Activated T-cell treated with anti-CD3 and anti-CD28 coated beads, Interleukin-2, amount 50 U/mL, for 4 hours (primary cell): Measurements from ENCODE around the gene TCERG1L. TPM values are rescaled to one million over a fixed set of nuclear protein-coding genes. Genes with fewer than 3 reads are reported as not detected.
A peak's percentile ranks its signal among the peaks of the same experiment; 100 is the strongest.
"Not testable (repeated sequence)": the region's sequence is repeated elsewhere in the genome, so short reads cannot be mapped to it uniquely, and the experiment has no call there.

Experiments
- ATAC-seq, 2 donors: fragments of 200-7000 bp; cut with Tn5 transposase; one replicate each; pipeline ENCODE4 v1.10.0; 2021
- DNase-seq: peaks from one replicate; pipeline ENCODE4 v3.0.0-alpha.2; 2020
- H3K27me3 Mint-ChIP-seq: one replicate; pipeline ENCODE4 v1.8.0; 2021; ENCODE audit warnings: low read depth, mixed read lengths
- H3K36me3 Mint-ChIP-seq: one replicate; pipeline ENCODE4 v1.8.0; 2022; ENCODE audit warnings: mixed read lengths; ENCODE audit not compliant: insufficient read depth
- H3K4me1 Mint-ChIP-seq: one replicate; pipeline ENCODE4 v1.8.0; 2021; ENCODE audit warnings: low read depth, mixed read lengths
- H3K4me3 Mint-ChIP-seq: one replicate; pipeline ENCODE4 v1.8.0; 2021; ENCODE audit warnings: mild to moderate bottlenecking, moderate library complexity, mixed read lengths
- H3K9me3 Mint-ChIP-seq: one replicate; pipeline ENCODE4 v1.8.0; 2021; ENCODE audit warnings: mixed read lengths
- total RNA-seq, 3 donors: library from RNA; stranded (reverse); gene quantifications; one replicate each; pipeline ENCODE4 v1.2.1, GENCODE V29; 2021

The TCERG1L gene
- total RNA-seq, 3 donors from 2014 or later, result 0.11 to 0.13 TPM; not detected in 1

DNA sequence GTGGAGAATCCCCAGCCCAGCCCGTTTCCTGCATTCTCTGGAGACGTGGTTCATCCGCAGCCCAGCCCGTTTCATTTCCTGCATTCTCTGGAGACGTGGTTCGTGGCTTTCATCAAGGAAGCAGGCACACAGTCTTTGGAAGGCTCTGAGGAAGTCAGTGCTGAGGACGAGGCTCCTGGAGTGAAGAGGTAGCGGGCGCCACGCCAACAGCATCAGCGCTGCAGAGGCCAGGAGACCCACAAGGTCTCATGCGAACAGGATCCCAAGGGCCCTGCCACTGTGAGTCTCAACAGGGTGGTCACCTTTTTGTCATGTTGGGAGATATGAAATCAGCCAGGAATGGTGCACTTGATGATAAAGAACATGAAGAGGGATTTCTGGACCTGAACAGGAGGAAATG, 12.4 kb upstream of the TCERG1L start:
- Mint-ChIP-seq H3K36me3 (no peaks in the 10 kb centered on the region), H3K9me3 (no peaks in the 10 kb centered on the region), H3K4me3 (no peak overlapping the region), H3K4me1 (no peaks in the 10 kb centered on the region), H3K27me3 (peaks cover 13% of the 10 kb centered on the region)
- ATAC-seq, result no peak
- DNase-seq, result no peak

DNA sequence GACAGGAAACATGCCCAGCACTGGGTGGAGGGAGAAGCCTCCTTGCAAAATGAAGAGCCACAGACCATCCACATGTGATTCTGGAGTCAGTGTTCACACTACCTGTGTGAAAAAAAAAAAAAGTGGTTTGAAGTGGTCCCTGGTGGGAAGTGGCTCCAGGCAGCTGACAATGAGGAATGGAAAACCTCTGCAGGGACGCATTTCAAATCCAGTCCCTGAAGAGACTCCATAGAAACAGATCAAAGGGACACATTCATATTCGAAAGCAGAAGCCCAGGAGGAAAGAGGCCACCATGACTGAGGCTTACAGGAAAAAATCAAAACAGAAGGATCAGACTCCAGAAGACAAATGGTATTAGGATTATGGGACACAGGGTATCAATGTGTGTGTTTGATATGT, 11.5 kb upstream of the TCERG1L start:
- DNase-seq, result no peak
- Mint-ChIP-seq H3K4me1 (no peaks in the 10 kb centered on the region), H3K4me3 (no peak overlapping the region), H3K27me3 (peaks cover 13% of the 10 kb centered on the region), H3K36me3 (no peaks in the 10 kb centered on the region), H3K9me3 (no peaks in the 10 kb centered on the region)
- ATAC-seq, result no peak

DNA sequence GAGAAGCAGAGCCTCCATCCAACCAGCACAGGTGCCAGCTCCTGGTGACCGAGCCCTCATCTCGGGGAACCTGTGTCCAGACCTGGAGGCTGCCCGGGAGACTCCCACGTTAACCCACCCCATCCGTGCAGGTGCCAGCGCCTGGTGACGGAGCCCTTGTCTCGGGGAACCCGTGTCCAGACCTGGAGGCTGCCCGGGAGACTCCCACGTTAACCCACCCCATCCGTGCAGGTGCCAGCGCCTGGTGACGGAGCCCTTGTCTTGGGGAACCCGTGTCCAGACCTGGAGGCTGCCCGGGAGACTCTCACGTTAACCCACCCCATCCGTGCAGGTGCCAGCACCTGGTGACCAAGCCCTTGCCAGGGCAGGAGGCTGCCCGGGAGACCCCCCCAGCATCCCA, 11.1 kb upstream of the TCERG1L start:
- H3K4me3 Mint-ChIP-seq, ATAC-seq, H3K36me3 Mint-ChIP-seq, H3K9me3 Mint-ChIP-seq, H3K4me1 Mint-ChIP-seq, DNase-seq: not testable (repeated sequence)
- H3K27me3 Mint-ChIP-seq, result peaks cover 15% of the 10 kb centered on the region

DNA sequence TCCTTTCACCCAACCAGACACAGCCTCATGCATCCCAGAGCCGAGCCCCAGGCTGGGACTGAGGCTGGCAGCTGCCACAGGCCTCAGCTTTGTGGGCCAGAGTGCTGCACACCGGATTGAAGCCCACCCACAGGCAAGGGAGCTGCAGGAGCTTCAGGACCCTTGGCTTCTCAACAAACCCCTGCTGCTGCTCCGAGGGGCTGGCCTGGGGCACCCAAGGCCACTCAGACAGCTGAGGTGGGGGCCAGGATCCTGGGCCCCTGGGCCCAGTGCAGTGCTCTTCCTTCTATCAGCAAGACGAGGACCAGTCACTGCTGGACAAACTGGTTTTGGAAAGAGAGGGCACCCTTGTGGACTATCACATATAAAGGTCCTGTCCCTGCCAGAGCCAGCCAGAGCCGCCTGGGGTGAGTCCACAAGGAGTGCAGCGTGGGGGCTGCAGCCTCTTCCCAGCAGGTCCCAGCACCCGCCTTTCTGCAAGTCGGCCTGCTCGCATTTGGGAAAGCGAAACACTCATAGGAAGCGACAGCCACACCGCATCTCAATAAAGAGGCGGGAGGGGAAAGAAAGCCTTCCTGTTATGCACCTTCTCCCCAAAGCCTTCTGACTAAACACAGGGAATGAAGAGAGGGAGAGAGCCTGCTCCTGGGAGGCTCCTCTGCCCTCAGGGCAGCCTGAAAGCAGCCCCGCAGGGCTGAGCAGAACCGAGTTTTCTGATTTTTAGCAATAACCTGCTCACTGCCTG, 9.5 kb upstream of the TCERG1L start:
- Mint-ChIP-seq H3K4me1 (no peaks in the 10 kb centered on the region), H3K27me3 (peaks cover 21% of the 10 kb centered on the region), H3K9me3 (no peaks in the 10 kb centered on the region), H3K4me3 (no peak overlapping the region), H3K36me3 (no peaks in the 10 kb centered on the region)
- ATAC-seq (no peak), DNase-seq (no peak)

DNA sequence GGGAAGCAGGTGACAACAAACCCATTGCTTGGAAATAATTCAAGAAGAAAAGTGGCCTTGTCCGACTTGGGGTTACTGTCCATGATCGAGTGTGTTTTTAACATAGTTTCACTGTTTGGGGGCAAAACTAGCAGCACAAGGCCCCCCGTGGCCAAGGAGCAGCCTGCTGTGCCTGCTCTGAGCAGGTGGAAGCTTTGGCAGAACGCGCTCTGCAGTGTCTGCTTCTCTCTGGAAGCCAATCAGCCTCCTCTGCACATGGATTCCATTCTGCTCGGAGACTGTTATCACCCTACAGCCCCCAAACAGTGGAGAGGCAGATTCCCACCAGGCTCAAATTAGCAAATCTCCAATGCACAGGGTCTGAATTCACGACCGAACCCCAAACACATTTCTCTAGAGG, 7.3 kb upstream of the TCERG1L start:
- H3K36me3 Mint-ChIP-seq, result no peaks in the 10 kb centered on the region
- no peaks in the 10 kb centered on the region for H3K4me1 Mint-ChIP-seq
- no peak overlapping the region for H3K4me3 Mint-ChIP-seq
- H3K9me3 Mint-ChIP-seq, result no peaks in the 10 kb centered on the region
- ATAC-seq (no peak), DNase-seq (no peak)
- peaks cover 32% of the 10 kb centered on the region for H3K27me3 Mint-ChIP-seq

DNA sequence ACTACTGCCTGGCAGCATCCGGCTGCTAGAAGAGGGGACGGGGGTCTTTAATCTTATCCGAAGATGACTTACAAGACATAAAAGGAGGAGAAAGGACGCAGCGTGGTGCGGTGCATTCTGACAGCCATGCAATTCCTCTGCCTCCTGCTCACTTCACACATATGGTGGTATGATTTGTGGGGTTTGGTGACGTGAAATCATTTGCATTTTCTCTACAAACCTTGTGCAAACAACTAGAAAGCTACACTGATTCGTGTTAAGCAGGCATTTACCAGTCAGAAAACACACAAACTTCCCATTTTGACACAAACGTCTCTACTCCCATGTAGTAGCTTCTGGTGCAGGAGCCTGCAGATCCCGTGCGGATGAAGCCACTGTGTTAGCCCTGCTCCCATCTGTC, 6.8 kb upstream of the TCERG1L start:
- ATAC-seq (no peak), DNase-seq (no peak)
- no peaks in the 10 kb centered on the region for H3K9me3 Mint-ChIP-seq
- no peak overlapping the region for H3K4me3 Mint-ChIP-seq
- no peaks in the 10 kb centered on the region for H3K36me3 Mint-ChIP-seq
- H3K4me1 Mint-ChIP-seq, result no peaks in the 10 kb centered on the region
- H3K27me3 Mint-ChIP-seq, result peaks cover 36% of the 10 kb centered on the region

DNA sequence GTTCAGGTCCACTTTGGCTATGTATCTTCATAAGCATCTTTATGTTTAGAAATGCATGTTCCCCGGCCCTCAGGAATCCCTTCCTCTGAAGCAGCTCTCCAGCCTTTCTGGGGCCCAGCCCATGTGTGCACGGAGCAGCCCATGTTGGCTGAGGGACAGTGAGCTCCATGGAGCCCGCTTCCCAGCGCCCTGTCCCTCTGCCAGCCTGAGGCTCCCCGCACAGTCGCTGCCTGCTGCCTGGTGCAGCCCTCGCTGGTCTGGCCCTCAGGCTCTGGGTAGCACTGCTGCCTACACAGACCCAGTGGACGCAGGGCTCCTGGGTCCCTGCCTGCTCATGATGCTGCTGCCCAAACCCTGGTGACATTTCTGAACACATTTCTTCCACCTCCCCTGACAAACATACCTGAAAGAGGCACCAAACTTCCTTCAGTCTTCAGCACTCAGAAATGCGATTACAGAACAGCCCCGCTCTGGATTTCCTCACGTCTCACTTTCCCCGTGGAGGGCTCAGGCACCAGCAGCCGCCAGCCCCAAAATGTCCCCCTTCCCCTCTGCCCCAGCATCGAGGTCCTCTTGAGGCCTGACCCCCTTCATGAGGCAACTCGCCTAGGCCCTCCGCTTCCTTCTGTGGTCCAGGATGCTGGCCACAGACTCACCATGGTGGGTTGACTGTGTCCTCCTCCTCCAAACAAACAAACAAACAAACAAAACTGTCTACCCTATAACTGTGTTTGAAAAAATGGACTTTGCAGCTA, 5.0 kb upstream of the TCERG1L start:
- no peak overlapping the region for H3K4me3 Mint-ChIP-seq
- H3K4me1 Mint-ChIP-seq, result peaks cover 3% of the 10 kb centered on the region
- ATAC-seq (no peak), DNase-seq (no peak)
- H3K27me3 Mint-ChIP-seq, result peaks cover 35% of the 10 kb centered on the region
- no peaks in the 10 kb centered on the region for H3K9me3 Mint-ChIP-seq
- H3K36me3 Mint-ChIP-seq, result no peaks in the 10 kb centered on the region

DNA sequence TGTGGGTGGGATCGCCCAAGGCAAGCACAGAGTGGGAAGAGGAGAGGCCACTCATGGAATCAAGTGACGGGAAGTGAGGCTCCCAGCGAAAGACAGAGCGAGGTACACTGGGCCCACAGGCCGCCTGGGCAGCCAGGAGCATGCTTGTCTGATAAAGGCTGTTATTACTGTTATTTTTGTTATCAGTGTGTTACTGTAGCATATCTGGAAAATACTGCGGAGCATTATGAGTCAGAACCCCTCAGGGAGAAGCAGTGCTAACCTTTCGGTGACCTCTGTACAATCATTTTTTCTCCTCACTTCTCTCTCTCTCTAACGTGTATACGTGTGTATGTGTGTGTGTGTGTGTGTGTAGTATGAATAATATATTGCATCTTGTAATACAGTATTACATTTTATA, 3.8 kb upstream of the TCERG1L start:
- DNase-seq (no peak), ATAC-seq (no peak)
- H3K4me1 Mint-ChIP-seq, result peaks cover 7% of the 10 kb centered on the region
- H3K27me3 Mint-ChIP-seq, result peaks cover 36% of the 10 kb centered on the region
- no peaks in the 10 kb centered on the region for H3K9me3 Mint-ChIP-seq
- no peak overlapping the region for H3K4me3 Mint-ChIP-seq
- H3K36me3 Mint-ChIP-seq, result no peaks in the 10 kb centered on the region

DNA sequence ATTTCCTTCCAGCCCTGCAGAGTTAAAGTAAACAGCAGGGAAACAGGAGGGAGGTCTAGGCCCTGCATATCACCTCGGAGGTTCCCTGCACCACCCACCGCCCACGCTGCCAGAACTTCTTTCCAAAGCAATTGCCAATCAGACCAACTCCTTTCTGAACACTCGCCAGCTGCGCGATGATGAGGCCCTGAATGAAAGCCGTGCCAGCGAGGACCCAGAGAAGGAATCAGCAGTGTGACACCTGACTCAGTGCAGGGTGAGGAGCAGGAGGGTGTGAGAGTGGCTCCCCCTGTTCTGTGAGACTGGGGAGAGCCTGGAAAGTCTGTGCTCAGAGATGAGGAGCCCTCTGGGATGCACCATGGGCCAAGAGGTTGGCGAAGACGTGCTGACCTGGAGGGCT, 3.3 kb upstream of the TCERG1L start:
- no peak for ATAC-seq
- Mint-ChIP-seq H3K9me3 (no peaks in the 10 kb centered on the region), H3K4me1 (peaks cover 7% of the 10 kb centered on the region), H3K36me3 (no peaks in the 10 kb centered on the region), H3K4me3 (no peak overlapping the region), H3K27me3 (peaks cover 40% of the 10 kb centered on the region)
- no peak for DNase-seq

DNA sequence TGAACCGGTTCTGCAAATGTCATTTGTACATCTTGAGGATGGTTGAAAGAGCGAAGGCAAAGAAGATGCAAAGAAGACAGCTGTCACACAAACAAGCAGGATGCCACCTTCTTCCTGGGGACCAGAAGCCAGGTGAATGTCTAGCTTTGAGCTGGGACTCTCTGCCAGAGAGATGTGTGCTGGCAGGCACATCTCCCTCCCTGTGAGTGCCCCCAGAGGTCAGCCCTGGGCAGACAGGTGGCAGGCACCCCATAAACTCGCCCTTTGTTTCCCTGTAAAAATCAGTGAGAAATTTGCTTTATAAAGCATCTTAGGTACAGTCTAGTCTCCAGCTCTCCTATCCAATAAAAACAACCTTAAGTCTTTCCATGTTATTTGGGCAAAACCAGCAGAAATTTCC, 2.6 kb upstream of the TCERG1L start:
- ATAC-seq (no peak), DNase-seq (no peak)
- H3K4me3 Mint-ChIP-seq, result no peak overlapping the region
- peaks cover 43% of the 10 kb centered on the region for H3K27me3 Mint-ChIP-seq
- H3K9me3 Mint-ChIP-seq, result no peaks in the 10 kb centered on the region
- H3K4me1 Mint-ChIP-seq, result peaks cover 7% of the 10 kb centered on the region
- H3K36me3 Mint-ChIP-seq, result no peaks in the 10 kb centered on the region

DNA sequence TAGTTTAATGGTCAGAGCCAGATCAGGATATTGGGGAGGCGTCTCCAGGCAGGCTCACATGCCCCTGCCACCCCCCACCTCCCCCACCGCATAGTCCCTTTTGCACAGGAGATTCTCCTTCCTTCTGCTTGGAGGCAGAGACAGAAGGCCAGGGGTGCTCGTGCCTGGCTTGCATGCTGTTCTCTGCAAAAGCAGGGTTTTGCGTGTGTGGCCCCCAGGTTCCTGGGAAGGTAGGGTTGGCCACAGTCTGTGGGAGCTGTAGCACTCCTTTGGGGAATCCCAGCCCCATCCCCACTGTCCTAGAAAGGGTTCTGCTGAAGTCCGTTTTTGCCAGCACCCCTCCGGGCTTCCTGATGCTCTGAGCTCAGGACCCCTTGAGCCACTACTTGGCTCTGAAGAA, 1.9 kb upstream of the TCERG1L start:
- H3K9me3 Mint-ChIP-seq, result no peaks in the 10 kb centered on the region
- H3K36me3 Mint-ChIP-seq, result no peaks in the 10 kb centered on the region
- ATAC-seq, result no peak
- H3K4me3 Mint-ChIP-seq, result no peak overlapping the region
- no peak for DNase-seq
- peaks cover 7% of the 10 kb centered on the region for H3K4me1 Mint-ChIP-seq
- H3K27me3 Mint-ChIP-seq, result peaks cover 47% of the 10 kb centered on the region

DNA sequence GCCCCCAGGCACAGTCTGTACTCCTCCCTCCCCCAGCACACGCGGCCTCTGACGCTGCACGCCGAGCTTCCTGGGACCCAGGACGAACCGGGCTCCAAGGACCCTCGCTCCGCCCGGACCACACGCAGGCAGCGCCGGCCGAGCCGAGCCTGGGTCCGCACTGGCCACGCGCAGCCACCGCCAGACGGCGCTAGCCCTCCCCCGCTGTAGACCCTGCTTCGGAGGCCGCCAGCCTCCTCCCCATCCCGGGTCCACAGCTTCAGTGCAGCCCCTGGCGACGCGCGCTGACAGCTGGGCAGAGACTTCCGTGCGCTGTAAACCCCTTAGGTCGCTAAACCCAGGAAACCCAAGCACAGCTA, 936 bp upstream of the TCERG1L start:
- Mint-ChIP-seq H3K9me3 (no peaks in the 10 kb centered on the region), H3K4me1 (peaks cover 7% of the 10 kb centered on the region), H3K4me3 (no peak overlapping the region), H3K36me3 (no peaks in the 10 kb centered on the region), H3K27me3 (peaks cover 44% of the 10 kb centered on the region)
- DNase-seq, result no peak
- ATAC-seq, result peak; percentile 25 to 32

DNA sequence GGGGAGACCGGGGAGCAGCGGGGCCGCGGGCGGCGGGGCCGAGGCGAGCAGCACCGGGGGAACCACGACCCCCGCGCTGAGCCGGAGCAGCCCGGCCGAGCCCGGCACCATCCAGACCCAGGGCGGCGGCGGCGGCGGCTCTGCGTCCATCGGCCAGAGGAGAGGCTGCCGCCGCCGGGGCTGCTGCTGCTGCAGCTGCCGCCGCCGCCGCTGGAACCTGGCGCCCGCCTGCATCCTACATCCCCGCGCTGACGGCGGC, 190 bp downstream of the TCERG1L start:
- H3K27me3 Mint-ChIP-seq, result peaks cover 43% of the 10 kb centered on the region
- H3K9me3 Mint-ChIP-seq, result no peaks in the 10 kb centered on the region
- DNase-seq, result no peak
- H3K36me3 Mint-ChIP-seq, result no peaks in the 10 kb centered on the region
- no peak for ATAC-seq
- H3K4me3 Mint-ChIP-seq, result no peak overlapping the region
- H3K4me1 Mint-ChIP-seq, result peaks cover 7% of the 10 kb centered on the region

DNA sequence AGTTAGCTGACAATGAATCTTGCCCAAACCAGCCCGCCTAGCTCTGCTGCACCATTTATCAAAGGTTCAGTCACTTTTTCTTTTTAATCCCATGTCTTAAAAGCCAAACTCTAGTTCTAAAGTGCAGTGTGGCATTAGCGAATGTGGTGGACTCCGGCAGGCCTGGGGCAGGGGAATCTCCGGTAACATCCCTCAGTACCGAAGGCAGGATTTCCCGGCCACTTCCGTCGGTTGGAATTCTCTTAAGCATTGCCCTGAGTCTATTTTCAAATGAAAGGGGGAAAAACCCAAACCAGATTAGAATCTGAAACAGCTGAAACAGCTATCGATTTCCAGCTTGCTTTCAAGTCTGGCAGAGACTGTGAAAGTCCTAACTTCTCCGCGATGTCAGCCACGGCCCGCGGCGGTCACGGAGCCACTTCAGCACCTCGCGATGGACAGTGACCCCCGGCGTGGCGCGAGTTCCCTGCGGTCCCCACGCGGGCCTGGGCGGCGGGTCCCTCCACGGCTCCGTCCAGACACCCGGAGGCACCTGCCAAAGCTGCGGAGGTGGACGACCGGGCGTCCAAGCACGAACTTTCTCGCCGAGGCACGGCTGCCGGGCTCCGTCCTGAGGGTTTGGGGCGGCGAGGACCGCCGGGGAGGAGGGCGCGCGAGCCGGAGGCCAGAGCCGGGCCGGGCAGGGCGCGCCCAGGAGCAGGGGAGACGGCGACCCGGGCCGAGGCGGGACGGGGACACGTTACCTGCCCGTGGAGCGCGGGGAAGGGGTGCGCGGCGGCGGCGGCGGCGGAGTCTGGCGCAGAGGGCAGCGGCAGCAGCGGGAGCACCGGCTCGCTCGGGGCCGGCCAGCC, 745 bp downstream of the TCERG1L start:
- peak in 1 of 2 donors; percentile 15 for ATAC-seq
- DNase-seq, result no peak
- H3K4me3 Mint-ChIP-seq, result peak overlapping the region; percentile 51
- no peaks in the 10 kb centered on the region for H3K36me3 Mint-ChIP-seq
- H3K4me1 Mint-ChIP-seq, result peaks cover 7% of the 10 kb centered on the region
- peaks cover 43% of the 10 kb centered on the region for H3K27me3 Mint-ChIP-seq
- H3K9me3 Mint-ChIP-seq, result no peaks in the 10 kb centered on the region

DNA sequence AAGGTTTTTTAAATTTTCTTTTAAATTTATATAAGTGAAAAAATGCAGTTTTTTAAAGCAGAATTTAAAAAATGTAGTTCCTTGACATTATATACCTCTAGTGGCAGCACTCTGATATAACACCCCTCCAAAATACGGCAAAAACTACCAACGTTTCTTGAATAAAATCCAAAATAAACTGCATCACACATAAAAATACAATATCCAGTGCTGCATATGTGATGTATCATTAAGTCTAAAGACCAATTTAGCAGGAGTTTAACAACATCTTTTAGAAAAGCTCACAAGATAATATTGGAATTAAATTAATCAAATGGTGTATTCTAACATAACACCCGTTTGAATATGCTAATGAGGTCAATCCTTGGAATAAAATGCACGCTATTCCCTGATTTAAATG, 1.4 kb downstream of the TCERG1L start:
- no peaks in the 10 kb centered on the region for H3K36me3 Mint-ChIP-seq
- H3K4me3 Mint-ChIP-seq, result peak overlapping the region; percentile 51
- DNase-seq (no peak), ATAC-seq (no peak)
- no peaks in the 10 kb centered on the region for H3K9me3 Mint-ChIP-seq
- H3K27me3 Mint-ChIP-seq, result peaks cover 42% of the 10 kb centered on the region
- peaks cover 7% of the 10 kb centered on the region for H3K4me1 Mint-ChIP-seq
